ENCODE data around the gene FAM13C.
A peak's percentile ranks its signal among the peaks of the same experiment; 100 is the strongest.
"Not testable (repeated sequence)": the region's sequence is repeated elsewhere in the genome, so short reads cannot be mapped to it uniquely, and the experiment has no call there.

The FAM13C gene

DNA sequence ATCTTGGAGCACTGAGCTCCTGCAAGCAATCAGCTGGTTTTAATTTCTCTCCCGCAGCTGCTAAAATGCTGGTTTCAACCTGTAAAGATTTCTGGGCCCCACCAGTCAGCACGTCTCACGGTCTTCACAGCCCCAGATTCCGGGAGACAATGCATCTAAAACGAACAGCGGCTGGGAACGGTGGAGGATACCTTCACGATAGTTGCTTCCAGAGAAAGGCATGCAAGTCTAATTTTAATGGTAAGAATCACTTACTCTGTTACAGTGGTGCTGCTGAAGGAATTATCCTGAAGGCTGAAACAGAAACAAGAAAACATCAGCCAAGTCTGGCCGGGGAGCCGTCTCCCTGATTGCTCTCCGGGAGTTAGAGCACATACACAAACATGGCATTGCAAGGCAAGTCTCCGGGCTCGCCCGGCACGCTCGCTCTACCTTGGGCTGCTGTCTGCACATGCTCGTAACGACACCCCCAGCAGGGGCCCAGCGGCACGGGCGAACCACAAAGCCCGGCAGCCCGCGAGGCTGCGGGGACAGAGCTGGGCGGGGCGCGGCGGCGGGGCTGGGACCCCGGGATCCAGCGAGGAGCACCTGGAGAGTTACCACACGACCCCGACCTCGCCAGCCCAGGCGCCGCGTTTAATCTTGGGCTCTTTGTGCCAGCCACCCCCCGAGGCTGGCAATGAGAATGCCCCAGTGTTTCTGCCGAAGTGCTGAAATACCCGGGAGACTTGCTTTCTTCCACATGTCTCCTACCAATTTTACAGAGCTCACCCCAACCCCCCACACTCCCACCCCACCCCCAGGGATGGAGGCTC is at the start of gene FAM13C:
TSS of gene FAM13C (minus strand) at position 406 of the 815 bp plus-strand sequence. CDS start at position 317, 89 bp downstream.
- peak; percentile 80 for DNase-seq

- no peak for DNase-seq
These were observed 42.9 kb upstream of the FAM13C start for GRCh38 chr10:59405235-59405634.

- DNase-seq = no peak
These were observed 37.9 kb upstream of the FAM13C start for GRCh38 chr10:59400214-59400613.

GRCh38 chr10:59399329-59399728 is 37.0 kb upstream of the FAM13C start:
- not testable (repeated sequence) for DNase-seq

GRCh38 chr10:59397961-59398360 is 35.6 kb upstream of the FAM13C start:
- DNase-seq = no peak

GRCh38 chr10:59395984-59396383 is 33.6 kb upstream of the FAM13C start:
- DNase-seq = no peak

DNA sequence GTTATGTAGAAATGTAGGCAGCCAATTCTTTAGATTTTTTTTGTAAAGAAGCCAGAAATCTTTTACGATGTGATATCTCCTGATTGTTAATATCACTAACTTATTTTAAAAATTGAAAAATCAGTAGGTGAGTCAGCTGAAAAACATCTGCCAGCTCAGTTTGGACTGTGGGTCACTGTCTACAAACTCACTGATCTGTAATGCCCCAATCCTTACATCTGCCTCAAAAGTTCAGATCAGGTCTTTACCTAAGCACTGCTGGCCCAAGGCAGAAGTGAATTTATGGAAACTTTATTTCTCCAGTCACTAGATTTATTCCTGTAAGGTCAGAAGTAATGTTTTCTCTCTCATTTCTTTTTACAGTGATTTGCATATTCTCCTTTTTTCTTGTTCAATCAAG is 31.0 kb upstream of the FAM13C start:
- DNase-seq = no peak

DNA sequence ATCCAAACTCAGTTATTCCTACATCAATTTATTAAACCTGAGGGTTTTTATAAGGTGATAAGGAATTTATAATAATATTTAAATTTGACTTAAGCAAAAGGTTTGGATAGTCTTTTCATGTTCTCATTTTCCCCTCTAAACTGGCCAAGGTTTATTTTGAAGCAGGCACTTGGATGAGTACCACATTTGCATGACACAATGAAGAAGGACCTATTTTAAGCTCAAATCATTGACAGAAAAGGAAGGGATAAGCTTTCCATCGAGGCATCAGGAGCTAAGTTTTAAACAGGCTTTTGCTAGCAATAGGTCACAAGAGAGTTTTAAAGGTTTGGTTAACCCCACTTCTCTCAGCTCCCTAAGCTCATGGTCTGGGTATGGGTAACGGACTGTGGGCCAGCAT is 28.7 kb upstream of the FAM13C start:
- no peak for DNase-seq

DNA sequence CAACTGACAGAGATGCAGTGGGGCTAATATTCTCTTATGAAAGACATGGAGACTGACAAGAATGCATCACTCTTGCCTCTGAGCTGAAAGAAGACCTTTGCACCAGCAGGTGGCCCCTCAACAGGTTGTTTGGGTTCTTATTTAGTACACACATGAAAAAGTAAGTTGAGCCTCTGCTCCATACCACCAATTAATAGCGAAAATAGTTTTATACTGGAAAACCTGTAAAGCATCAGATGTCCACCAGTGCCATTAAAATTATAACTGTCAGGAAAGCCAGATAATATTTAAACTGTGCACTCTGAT is 26.3 kb upstream of the FAM13C start:
- DNase-seq = no peak

GRCh38 chr10:59387951-59388670 is 25.8 kb upstream of the FAM13C start:
- no peak for DNase-seq

GRCh38 chr10:59384761-59385160 is 22.4 kb upstream of the FAM13C start:
- DNase-seq = no peak

DNA sequence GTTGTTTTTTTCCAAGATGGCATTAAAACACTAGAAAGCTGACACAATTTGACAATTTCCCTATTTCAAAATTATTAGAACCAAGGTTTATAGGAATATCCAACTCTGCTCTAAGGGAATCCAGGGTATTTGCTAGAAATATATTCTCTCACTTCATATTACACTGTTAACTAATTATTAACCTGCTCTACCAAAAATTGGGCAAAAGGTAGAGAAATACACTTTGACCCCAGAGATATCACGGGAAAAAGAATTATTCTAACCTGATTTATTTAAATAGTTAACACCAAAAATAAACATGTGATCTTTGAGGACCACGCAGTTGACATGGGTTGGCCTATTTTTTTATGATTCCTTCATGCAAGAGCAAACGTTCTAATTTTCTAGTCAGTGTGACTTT is 21.6 kb upstream of the FAM13C start:
- DNase-seq = no peak

GRCh38 chr10:59383436-59383835 is 21.1 kb upstream of the FAM13C start:
- DNase-seq = no peak

DNA sequence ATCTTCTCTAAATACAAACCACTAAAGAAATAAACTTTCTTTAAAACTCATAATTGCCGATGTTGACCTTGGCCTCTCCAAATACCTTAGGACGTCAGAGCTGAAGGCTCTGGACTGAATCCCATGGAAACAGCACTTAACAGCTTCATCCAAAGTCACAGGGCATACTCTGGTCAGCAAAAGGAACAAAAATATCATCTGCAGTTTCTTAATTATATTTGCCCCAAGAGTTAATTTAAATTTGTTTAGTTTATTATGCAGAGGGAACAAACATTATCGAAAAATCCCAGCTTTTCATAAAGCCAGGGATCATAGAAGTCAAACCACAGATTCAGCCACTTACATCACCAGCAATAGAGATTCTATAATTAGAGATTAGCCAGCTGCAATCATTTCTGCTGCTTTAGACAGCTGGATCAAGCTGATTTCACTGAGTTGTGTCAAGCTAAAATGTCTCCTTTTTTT is 20.5 kb upstream of the FAM13C start:
- no peak for DNase-seq

DNA sequence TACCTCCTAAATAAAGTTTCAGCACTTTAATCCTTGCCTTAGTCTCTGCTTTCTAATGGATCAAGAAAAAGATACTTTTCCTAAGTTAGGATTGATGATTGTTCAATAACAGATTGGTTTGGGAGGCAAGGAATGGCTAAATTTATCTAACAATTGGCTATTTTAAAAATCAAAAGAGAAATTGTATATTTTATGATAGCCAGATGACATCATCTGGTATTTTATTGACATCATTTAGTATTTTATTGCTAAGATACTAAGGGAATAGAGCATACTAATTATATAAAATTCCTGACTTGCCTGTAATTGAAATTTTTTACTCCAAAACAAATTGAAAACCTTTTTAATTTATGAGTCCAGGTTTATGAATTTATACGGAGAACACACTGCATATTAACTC is 19.3 kb upstream of the FAM13C start:
- DNase-seq = no peak

DNA sequence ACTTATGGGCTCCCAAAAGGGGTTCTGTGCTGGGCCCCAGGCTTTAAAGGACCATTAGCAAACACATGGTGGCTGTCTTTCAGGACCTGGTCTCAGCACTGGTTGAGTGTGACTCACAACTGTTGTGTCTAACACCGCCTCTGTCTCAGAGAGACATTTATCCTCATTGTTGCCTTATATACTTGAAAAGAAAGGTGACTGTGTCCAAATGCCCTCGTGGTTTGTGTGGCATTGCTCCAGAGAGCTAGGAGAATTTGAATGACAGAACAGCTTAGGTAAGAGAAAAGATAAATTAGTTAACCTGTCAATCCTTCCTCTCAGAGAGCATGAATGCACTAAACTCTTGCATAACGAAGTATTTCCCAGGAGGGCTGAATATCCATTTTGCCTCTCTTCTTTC is 14.5 kb upstream of the FAM13C start:
- DNase-seq = no peak

GRCh38 chr10:59375990-59376389 is 13.6 kb upstream of the FAM13C start:
- no peak for DNase-seq

- DNase-seq = no peak
These were observed 12.6 kb upstream of the FAM13C start for GRCh38 chr10:59374916-59375315.

DNA sequence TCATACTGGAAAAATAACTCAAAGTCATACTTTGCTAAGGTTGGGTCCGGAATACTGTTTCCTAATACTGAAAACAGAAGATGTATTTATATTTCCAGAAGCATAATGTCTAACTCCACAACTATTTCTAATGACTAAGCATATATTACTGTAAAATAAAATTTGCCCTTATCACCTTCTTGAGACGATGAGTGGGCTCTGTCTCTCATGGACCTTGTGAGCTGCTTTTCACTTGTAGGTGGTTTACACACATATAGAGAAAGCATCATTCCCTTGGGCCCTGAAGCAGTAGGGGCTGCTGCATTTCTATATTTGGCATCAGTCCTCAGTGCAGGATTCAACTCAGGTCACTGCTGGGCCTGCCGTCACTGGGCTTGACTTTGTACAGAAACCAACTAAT is 10.7 kb upstream of the FAM13C start:
- no peak for DNase-seq

DNA sequence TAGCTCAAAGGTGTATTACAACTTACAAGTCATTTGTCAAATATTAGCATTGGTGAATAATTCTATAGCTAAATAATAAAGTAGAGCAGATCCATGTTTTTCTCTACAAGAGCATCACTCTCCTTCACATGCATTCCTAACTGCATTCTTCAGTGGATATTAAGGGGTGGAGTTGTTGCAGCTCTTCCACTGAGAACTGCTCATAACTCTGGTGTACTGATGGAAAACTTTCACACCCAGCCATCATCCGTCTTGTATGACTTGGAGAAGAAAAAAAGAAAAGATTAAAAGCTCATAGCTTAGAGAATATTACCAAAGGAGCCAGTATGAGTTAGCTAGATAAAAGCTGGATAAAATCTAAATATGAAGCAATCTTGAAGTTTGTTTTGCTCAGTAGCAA is 10.2 kb upstream of the FAM13C start:
- DNase-seq = no peak

DNA sequence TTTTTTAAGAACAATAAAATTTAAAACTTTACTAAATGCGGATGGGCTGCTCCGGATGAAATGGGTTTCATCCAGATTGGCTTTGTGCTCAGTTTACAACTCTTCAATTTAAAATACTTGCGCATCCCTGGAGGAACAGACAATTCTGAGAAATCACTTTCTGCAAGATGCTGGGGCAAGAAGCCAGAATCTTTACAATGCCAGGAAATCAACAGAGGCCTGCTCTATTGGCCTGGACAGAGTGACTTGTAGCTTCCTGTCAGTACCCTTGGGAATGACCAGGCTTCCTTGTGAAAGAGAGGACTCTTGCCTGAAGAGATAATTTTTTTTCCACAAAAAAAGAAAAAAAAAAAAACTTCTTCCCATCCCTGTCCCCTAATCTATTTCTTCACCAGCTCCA is 3.9 kb upstream of the FAM13C start:
- peak; percentile 60 for DNase-seq

DNA sequence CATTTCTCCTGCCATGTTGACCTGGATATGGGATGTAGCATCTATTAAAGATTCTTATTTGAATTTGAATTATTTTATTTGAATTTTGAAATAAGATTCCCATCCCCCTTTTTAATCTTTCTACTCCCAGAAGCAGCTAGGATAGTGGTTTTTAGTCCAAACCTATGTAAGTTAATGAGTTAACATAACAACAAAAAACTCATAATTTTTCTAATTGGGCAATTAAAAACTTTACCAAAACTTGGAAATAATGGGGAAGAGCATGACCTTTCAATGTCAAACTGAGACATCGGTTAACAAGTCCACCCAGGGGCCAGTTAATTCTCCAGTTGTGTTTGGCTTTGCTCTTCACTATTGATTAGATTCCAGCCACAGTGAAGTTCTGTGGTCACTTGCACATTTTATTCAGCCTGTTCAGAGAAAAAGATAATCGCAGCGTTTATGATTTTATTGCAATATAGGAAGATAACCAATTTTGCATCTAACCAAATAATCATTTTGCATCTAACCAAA is 1.2 kb upstream of the FAM13C start:
- DNase-seq = no peak

- DNase-seq = peak; percentile 72
These were observed 621 bp upstream of the FAM13C start for GRCh38 chr10:59362959-59363381.

GRCh38 chr10:59361663-59362143 is 646 bp downstream of the FAM13C start:
- DNase-seq = no peak

Measured in left hindlimb (tissue), 1 donor.